CD4-positive, alpha-beta T cell treated with Interleukin-2 at 100 ng/mL for 4 hours (primary cell): ENCODE results near the gene FARP2.
A peak's percentile ranks its signal among the peaks of the same experiment; 100 is the strongest.
"Not testable (repeated sequence)": the region's sequence is repeated elsewhere in the genome, so short reads cannot be mapped to it uniquely, and the experiment has no call there.

Source experiments
- DNase-seq: peaks from one replicate; pipeline ENCODE4 v3.0.0-alpha.2; 2020; ENCODE audit warnings: low spot score

The FARP2 gene

DNA sequence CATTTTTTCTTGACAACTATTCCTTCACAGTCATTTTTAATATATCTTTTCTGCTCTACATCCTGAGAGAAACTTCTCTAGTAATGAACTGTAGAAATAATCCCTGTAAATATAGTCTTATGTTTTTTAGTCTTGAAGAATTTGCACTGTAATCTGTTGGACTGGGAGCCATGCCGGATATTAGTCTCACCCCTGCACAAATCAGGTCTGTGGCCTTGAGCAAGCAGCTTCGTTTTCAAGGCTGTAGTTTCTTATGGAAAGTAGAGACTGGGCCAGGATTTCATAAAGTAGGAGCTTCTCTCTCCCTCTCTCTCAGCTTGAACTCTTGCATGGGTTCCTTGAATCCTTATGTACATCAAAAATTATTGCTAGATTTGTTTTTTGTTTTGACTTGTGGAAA is 8.7 kb downstream of the FARP2 start:
- DNase-seq, result no peak

DNA sequence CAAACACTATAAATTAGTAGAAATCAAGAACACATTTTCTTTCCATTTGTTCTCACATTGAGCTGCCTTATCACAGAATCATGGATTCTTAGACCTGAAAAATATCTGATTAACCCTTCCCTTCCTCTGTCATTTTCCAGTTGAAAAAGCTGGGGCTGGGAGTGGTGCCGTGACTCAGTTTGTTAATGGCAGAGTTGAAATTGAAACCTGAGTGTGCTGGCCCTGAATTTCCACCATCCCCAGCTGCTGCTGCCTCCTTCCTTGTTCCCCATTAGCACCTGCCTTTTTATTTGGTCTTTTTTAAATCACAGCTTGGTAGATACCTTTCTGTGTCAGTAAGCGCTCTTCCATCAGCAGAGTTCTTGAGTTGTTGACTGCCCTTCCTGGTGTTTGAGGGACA is 10.6 kb downstream of the FARP2 start:
- DNase-seq, result no peak

DNA sequence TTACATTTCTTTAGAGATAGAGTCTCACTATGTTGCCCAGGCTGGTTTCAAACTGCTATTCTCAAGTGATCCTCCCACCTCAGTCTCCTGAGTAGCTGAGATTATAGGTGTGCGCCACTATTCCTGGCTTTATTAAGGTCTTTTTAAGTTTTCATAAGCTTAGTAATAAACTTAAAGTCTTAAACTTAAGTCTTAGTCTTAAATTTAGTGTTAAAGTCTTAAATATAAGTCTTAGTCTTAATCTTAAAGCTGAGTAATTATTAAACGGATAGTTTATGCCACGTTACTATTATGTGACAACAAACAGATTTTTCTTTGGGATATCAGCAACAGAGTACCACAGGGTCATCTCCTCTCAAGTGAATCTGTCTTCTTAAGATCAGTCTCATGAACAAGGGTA is 12.6 kb downstream of the FARP2 start:
- no peak for DNase-seq

DNA sequence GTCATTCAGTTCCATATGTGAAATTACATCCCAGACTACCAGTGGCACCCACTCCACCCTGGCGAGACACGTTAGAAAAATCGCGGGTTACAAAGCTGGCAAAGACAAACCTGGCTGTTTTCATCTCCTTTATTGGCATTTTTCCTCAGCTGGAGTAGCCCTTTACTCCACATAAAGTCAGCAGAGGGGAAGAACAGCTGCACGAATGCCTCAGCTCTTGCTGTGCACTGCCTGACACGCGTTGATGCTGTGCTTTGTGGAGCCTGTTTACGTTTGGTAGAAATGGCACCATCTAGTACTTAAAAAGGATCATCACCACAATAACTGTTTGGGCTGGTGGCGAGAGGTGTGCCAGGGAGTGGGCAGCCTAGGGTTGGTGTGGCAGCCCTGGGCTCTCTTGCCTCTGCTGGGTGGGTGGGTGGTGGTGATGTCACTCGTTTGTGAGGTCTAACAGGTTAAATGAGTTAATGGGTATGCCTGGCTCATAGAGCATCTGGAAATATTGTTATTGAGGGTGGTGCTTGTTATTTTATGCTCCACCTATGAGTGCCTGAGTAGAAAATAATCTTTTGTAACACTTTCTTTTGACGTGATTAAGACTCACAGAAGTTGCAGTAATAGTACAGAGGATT is 16.4 kb downstream of the FARP2 start:
- DNase-seq, result no peak

DNA sequence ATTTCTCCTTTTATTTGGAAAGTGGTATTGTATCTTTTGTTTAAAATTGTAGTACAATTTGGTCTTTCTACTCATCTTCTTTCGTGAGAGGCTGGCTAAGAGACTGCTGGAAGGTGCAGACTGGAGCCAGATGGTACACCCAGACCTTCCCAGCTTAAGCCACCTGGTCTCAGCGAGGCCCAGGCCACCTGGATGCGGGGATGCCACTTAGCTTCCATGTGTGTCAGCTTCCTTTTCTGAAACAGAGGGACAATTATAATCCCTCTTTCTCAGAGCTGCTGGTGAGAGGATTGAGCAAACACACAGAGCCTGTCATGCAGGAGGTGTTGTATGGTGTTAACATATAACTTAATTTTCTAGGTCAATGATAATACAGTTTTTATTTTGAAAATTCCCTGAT is 17.4 kb downstream of the FARP2 start:
- no peak for DNase-seq

DNA sequence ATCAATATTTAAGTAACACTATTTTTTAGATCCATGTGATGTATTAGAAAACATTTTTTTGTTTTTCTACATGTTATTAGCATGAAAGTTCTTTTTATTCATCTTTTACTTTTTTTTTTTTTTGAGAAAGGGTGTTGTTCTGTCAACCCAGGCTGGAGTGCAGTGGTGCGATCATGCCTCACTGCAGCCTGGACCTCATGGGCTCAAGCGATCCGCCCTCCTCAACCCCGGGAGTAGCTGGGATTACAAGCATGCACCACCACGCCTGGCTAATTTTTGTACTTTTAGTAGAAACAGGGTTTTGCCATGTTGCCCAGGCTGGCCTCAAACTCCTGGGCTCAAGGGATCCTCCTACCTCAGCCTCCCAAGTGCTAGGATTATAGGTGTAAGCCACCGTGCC is 17.8 kb downstream of the FARP2 start:
- DNase-seq, result not testable (repeated sequence)

DNA sequence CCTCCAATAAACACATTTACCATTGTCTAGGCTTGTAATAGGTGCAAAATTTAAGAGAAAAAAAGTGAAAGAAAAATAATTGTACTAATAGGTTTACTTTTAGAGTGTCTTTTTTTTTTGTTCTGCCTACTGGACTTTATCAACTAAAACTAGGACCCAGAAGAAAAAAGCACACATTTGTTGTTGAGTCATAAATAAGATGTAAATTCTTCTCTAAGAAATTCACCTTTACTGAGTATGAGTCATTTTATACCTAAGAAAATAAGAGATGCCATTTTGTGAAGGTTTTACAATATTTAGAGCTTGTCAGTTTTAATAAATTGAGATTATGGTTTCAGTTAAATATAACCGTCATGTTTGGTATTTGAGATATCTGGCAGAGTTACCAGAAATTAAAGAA is 19.2 kb downstream of the FARP2 start:
- DNase-seq, result no peak

DNA sequence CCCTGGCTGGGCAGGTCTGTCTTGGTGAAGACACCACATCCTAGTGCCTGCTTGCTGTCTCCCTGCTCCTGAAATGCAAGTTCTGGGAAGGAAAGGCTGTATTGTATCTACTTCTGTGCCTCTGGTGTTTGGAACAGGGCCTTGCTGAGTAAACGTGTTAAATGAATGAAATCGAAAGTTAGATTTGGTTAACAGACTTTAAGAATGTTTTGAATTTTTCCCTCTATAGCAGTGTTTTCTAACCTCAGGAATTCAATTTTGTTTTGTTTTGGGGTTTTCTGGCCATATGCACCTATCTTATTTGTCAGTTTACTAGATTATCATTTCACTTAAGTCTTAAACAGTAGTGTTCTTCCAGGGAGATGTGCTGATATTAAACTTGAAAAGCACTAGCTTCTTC is 20.7 kb downstream of the FARP2 start:
- no peak for DNase-seq

DNA sequence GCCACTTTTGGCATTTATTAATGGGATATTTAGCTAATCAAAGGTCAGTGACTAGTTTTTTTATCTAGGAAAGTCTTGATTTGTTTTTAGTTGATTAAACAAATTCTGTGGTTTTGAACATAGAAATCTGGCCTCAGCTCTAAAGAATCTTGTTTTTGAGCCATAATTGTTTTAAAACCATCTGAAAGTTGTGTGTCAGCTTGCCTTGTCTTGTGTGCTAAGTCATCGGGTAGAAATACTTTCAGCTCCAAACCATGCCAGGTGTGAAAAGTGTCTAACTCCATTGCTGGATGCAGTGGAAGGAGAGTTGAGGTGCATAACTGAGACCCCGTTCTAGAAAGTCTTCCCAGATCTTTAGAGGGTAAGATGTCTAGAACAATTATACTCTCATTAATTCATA is 22.7 kb downstream of the FARP2 start:
- DNase-seq, result no peak

DNA sequence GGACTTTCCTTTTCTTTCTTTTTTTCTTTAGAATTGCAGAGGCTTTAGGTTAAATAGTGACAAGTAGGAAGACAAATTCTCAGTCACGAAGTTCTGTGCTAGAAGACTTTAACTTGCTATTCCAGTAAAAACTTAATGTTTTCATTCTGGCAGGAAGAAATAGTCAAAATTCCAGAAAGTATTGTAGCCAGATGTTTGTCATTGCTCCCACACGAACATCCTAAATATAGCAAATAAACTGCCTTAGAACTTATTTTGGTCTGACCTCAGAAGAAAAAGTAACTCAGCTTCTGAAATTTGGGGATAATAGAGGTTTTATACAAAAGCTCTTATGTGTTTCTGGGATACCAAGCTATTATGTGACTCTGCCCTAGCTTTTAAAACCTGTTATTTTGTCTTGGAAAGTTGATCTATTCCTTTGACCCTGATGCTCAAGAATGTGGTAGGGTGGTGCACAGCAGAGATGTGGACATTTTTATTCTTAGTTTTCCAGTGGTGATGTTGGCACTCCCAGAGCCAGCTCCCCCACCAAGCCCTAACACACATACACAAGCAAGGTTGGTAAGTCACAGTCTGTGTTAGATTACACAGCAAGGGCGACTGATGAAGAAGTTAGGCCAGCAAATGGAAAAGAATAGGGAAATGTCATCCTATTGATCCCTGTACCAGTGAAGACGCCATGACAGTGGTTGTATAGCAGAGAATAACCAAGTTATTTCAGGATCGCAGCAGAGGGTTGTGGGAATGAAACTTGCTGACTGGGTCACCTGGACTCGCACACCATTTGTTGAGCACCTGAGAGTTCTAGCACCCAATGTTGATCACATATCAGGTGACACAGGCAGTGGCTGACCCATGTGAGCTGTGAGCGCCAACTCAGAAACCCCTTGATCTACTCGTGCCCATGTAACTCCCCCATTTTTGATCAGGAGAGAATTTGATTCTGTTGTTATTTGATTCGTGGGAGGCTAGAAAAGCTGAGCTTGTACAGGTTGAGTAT is 23.7 kb downstream of the FARP2 start:
- DNase-seq, result no peak

DNA sequence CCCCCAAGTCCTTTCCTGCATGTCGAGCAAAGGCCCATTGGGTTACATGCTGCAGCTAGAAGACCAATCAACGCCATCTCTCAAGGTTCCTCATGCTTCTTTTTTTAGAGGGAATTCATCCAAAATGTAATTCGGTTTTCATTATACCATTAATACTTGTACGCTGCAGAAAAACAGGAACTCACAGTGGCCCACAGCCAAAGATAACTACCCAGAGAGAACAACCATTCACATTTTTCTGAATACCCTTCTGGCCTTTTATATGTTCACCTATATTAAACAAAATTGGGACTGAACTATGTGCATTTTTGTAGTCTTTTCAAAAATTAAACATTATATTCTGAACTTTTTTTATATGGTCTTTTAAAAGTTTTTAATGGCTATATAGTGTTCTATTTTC is 25.8 kb downstream of the FARP2 start:
- DNase-seq, result no peak

DNA sequence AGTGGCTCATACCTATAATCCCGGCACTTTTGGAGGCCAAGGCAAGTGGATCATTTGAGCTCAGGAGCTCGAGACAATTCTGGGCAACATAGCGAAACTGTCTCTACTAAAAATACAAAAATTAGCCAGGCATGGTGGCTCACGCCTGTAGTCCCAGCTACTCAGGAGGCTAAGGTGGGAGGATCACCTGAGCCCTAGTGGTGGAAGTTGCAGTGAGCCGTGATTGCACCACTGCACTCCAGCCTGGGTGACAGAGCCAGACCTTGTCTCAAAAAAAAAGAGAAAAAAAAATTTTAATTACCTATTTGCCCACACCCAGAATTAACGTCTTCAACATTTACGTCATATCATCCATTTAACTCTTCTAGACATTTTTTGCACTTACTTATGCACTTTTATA is 29.4 kb downstream of the FARP2 start:
- DNase-seq, result not testable (repeated sequence)

DNA sequence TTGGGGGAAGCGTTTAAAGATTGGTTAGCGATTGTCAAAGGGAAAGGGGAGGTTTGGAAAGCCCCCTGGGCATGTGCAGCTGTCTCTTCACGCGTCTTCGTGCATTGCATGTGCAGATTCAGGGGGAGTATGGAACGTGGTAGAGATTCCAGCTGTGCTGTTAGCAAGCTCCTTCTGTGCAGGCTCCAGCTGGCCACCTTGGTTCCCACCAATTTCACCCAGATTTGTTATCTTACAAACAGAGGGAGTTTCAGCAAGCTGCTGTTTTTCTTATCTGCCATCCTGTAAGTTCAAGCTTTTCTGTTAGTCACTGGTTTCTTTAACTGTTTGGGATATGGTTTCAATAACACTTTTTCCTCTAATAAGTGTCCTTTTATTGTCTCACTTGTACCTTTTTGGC is 30.4 kb downstream of the FARP2 start:
- no peak for DNase-seq

DNA sequence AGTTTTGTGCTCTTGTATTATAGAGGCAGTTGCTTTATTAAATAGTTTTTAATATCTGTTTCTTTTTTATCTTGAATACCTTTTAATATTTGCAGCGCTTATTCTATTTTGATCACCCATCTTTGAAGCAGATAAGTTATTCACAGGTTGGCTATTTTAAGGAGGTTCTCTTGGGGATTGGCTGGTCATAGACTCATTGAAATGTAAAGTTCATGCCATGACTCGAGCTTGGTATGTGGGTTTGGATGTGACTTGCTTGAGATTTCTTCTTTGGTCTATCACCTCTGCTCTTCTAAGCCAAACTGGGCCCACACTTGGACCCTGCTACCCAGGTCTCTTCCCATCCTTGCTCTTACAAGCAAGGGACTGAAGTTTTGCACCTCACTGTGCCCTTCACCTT is 33.6 kb downstream of the FARP2 start:
- DNase-seq, result no peak

DNA sequence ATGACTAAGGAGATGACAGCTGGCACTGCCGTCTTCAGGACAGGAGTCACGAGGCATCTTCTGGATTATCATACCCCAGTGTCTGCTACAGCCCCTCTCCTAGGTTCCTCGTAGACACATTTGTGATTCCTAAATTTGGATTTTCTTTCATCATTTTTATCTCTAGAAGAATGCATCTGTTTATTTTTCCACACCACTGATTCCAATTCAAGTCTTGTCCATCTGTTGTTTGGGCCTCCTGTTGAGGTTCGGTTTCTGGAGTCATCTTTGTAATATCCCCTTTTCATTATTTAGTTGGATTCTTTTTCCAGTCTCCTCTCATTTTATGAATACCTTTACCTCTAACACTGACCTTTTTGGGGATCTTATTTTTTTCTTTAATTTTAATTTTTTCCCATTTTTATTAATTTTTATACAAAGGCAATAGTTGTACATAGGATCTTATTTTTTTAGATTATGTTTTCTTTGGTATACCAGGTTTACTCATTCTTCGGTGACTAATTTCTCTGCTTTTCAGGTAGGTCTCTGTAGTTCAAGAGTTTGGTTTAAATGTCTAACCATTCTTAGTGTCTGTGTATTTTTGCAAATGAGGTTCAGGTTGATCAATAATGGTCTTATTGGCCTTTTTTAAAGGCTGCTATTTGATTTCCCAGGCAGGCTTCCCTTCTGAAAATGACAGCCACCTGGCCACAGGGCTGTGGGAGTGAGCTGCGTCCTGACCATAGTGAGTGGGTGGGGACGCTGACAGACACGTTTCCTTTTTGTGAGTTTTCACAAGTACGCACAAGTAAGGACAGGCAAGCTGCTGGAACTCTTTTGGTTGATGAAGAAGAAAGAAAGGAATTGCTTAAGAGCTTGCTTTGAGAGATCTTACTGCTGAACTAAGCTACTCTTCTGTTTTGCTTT is 34.5 kb downstream of the FARP2 start:
- no peak for DNase-seq

DNA sequence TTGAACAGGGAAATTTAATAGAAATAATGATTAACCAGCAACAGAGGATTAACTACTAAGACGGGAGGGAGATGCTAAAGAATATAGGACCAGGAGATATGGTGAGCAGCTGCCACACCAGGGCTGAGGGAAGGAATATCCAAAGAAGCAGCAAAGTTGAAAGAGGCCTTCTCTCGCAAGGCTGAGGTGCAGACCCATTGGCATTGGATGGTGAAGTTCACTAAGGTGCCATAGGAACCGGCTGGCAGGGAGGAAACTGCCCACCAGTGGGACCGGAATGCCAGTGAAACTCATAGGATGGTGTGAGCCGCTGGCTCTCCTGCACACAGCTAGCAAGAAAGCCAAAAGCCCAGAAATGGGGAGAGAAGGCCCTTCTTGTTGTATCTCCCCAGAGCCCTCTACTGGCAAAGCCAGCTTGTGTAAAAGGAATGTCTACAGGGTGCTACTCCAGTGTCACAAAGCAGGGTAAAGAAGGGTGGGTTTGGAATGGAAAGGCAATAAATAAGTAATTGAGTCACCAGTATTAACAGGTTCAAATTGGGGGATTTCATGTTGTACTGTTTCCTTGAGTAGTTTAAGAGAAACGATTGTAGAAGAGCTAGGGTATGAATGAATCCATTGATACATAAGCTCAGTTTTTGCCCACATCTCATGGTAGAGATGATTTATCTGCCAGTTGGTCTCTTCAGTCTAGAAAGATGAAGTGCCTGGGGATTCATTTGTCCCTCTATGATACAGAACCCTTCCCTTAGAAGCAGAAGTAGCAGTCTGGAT is 36.0 kb downstream of the FARP2 start:
- peak; percentile 11 for DNase-seq

DNA sequence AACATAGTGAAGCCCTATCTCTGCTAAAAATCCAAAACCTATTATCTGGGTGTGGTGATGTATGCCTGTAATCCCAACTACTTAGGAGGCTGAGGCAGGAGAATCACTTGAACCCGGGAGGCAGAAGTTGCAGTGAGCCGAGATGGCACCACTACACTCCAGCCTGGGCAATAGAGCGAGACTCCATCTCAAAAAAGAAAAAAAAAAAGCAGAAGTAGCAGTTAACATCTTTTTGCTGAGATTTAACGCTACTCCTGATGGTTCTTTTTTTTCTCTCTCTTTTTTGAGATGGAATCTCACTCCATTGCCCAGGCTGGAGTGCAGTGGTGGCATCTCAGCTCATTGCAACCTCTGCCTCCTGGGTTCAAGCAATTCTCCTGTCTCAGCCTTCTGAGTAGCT is 36.7 kb downstream of the FARP2 start:
- not testable (repeated sequence) for DNase-seq

DNA sequence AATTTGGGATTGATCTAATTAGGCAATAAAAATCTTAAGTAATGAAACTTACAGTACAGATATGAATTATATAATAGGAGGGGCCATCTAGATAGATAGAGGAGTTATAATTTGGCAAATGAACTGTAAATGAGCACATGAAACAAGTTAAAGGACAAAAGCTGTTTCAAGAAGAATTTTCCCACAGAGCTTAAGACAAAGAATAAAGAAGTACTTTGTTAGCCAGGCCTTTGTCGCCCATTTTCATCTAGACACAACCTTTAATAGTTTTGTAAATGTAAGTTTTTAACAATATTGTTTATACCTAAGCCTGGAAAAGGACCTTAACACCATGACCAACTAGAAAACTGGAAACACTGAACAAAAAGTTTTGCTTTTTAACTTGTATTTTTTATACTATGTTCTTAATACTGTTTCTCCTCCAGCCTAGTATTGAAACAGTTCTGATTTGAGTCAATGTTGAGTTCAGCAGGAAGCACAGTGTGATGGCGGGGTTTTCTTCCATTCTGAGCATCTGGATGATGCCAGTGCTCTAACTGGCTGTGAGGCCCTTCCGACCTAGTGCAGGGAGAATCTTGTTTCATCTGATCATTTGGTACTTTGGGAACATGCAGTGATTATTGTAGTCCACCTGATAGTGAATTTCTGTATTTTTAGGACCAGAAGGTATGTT is 37.6 kb downstream of the FARP2 start:
- DNase-seq, result no peak

DNA sequence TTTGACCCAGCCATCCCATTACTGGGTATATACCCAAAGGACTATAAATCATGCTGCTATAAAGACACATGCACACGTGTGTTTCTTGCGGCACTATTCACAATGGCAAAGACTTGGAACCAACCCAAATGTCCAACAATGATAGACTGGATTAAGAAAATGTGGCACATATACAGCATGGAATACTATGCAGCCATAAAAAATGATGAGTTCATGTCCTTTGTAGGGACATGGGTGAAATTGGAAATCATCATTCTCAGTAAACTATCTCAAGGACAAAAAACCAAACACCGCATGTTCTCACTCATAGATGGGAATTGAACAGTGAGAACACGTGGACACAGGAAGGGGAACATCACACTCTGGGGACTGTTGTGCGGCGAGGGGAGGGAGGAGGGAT is 40.7 kb downstream of the FARP2 start:
- DNase-seq, result not testable (repeated sequence)

DNA sequence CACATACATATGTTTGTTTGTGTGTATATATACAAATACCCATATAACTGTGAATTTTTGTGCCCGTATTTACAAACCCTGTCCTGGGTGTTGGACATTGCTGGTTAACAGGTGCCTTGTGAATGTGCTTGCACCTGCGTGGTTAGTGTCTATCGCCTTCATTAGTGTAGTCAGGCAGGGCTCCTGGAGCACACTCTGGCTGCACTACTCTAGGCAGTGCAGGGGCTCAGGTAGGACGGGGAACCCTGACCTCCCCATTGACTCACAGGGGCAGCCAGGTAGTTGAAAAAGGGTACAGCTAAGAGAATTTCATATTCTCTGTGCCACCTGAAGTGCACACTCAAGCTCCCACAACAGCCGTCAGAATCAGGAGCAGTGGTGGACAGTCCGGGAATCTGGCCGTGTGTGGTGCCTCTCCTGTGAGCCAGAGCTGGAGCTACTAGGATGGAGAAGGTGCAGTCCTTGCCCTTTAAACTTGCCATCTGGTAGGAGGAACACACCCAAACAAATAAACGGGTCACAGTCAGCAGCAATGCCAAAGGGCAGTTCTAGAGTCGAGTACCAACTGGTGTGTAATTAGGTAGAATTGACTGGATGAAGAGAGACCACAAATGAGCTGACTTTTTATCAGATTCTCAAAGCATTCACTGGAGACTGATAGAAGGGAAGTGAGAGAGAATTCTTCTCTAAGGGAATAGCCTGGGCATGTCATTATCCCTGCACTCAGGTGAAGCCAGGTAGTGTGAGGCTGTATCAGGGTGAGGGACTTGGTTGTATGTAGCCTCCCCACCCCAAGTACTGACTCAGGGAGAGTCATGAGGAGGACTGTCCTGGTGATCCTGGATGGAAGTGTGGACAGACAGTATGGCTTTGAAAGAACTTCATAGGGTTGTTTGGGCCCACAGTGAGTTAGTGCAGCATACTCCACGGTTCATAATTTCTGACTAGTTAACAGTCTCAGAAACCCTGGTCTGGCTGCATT is 44.1 kb downstream of the FARP2 start:
- DNase-seq, result no peak
